ENCODE data around the gene ANKS1B.
A peak's percentile ranks its signal among the peaks of the same experiment; 100 is the strongest.

Gene ANKS1B

GRCh38 chr12:98895086-98895651 lies 1089.6 kb downstream of the ANKS1B start:
- Histone ChIP-seq H3K4me3 (ENCODE audit: low read depth, low read length) (peak overlapping the region; percentile 47), H3K27ac (no peak overlapping the region), H3K9me3 (ENCODE audit: severe bottlenecking) (no peaks in the 10 kb centered on the region), H3K27me3 (ENCODE audit: insufficient read depth, low read depth, severe bottlenecking) (peaks cover 27% of the 10 kb centered on the region), H3K36me3 (no peaks in the 10 kb centered on the region)
- no peak for TF ChIP-seq CTCF (IDR thresholded peaks at IDR 0.05; ENCODE audit: low read depth, low read length)
- peak; percentile 44 for DNase-seq

GRCh38 chr12:98894412-98895085 lies 1090.2 kb downstream of the ANKS1B start:
- Histone ChIP-seq H3K27ac (no peak overlapping the region), H3K4me3 (ENCODE audit: low read depth, low read length) (peak overlapping the region; percentile 57), H3K9me3 (ENCODE audit: severe bottlenecking) (no peaks in the 10 kb centered on the region), H3K27me3 (ENCODE audit: insufficient read depth, low read depth, severe bottlenecking) (peaks cover 27% of the 10 kb centered on the region), H3K36me3 (no peaks in the 10 kb centered on the region)
- DNase-seq, result peak; percentile 29
- TF ChIP-seq CTCF (IDR thresholded peaks at IDR 0.05; ENCODE audit: low read depth, low read length), result no peak

- peak overlapping the region; percentile 57 for H3K4me3 ChIP-seq (ENCODE audit: low read depth, low read length)
- peaks cover 27% of the 10 kb centered on the region for H3K27me3 ChIP-seq (ENCODE audit: insufficient read depth, low read depth, severe bottlenecking)
- no peak for TF ChIP-seq CTCF (IDR thresholded peaks at IDR 0.05; ENCODE audit: low read depth, low read length)
- DNase-seq, result no peak
- no peaks in the 10 kb centered on the region for H3K36me3 ChIP-seq
- H3K27ac ChIP-seq, result no peak overlapping the region
- H3K9me3 ChIP-seq (ENCODE audit: severe bottlenecking), result no peaks in the 10 kb centered on the region
Measured at GRCh38 chr12:98893675-98894411, 1090.9 kb downstream of the ANKS1B start.

GRCh38 chr12:98893126-98893674 lies 1091.5 kb downstream of the ANKS1B start:
- Histone ChIP-seq H3K27ac (no peak overlapping the region), H3K9me3 (ENCODE audit: severe bottlenecking) (no peaks in the 10 kb centered on the region), H3K27me3 (ENCODE audit: insufficient read depth, low read depth, severe bottlenecking) (peaks cover 27% of the 10 kb centered on the region), H3K36me3 (no peaks in the 10 kb centered on the region), H3K4me3 (ENCODE audit: low read depth, low read length) (no peak overlapping the region; the same call in 1 of the 2 replicates)
- TF ChIP-seq CTCF (IDR thresholded peaks at IDR 0.05; ENCODE audit: low read depth, low read length), result no peak
- DNase-seq, result no peak

GRCh38 chr12:98885778-98886177 lies 1099.0 kb downstream of the ANKS1B start:
- Histone ChIP-seq H3K27me3 (ENCODE audit: insufficient read depth, low read depth, severe bottlenecking) (no peaks in the 10 kb centered on the region), H3K27ac (no peak overlapping the region), H3K9me3 (ENCODE audit: severe bottlenecking) (no peaks in the 10 kb centered on the region), H3K4me3 (ENCODE audit: low read depth, low read length) (no peak overlapping the region), H3K36me3 (no peaks in the 10 kb centered on the region)
- DNase-seq, result no peak
- TF ChIP-seq CTCF (IDR thresholded peaks at IDR 0.05; ENCODE audit: low read depth, low read length), result no peak
